C4-2B (cell line): ENCODE data around the gene LOXHD1.

ENCODE experiments used
- CTCF ChIP-seq: fragments of 450-650 bp; conservative IDR thresholded peaks from 2 replicates; pipeline ENCODE4 v1.5.1; 2017; ENCODE audit warnings: mild to moderate bottlenecking
- ZFX ChIP-seq: fragments of 450-650 bp; IDR thresholded peaks from 2 replicates; pipeline ENCODE4 v1.6.1; 2017

GRCh38 chr18:46659484-46659883 is 2.5 kb upstream of the LOXHD1 start:
- TF ChIP-seq CTCF: no peak
- TF ChIP-seq ZFX: no peak
